K562 (cell line): ENCODE data around the gene CLCN1. TPM values are rescaled to one million over a fixed set of nuclear protein-coding genes. Genes with fewer than 3 reads are reported as not detected.

ENCODE experiments used
- ARID4B ChIP-seq: sonication (generic); formaldehyde crosslinking; IDR thresholded peaks from 2 replicates; pipeline ENCODE4 v1.8.0; 2022; ENCODE audit warnings: mild to moderate bottlenecking, missing genetic modification reagents
- MXI1 ChIP-seq: IDR thresholded peaks from 2 replicates; pipeline ENCODE4 v1.6.1; 2011; ENCODE audit warnings: low read depth, mild to moderate bottlenecking, improper control_type of control experiment, low read length
- NFIC ChIP-seq: fragments of 450-650 bp; IDR thresholded peaks from 2 replicates; pipeline ENCODE4 v1.6.1; 2017; ENCODE audit warnings: mild to moderate bottlenecking, inconsistent platforms
- RCOR1 ChIP-seq, 2 experiments: IDR thresholded peaks; 2 replicates each; pipeline ENCODE4 v1.6.1; 2012; ENCODE audit warnings: low read depth in 2 of 2, low read length in 2 of 2, borderline replicate concordance in 1 of 2, improper control_type of control experiment in 1 of 2
- ZBTB1 ChIP-seq: sonication (generic); formaldehyde crosslinking; IDR thresholded peaks from 2 replicates; pipeline ENCODE4 v1.8.1; 2023; ENCODE audit warnings: missing genetic modification reagents, low read depth, mild to moderate bottlenecking, borderline replicate concordance
- ZBTB49 ChIP-seq: sonication (generic); formaldehyde crosslinking; IDR thresholded peaks from 2 replicates; pipeline ENCODE4 v1.8.0; 2022; ENCODE audit warnings: missing genetic modification reagents, mild to moderate bottlenecking, borderline replicate concordance
- polyA plus RNA-seq, 8 experiments: library from polyadenylated mRNA; depleted of rRNA in 4 of 8; stranded (reverse) in 5 of 8; unstranded in 3 of 8; fragments of >200 nt; fragmentation: Nextera tagmentation in 2 of 8; fragmentation: Illumina TruSeq in 1 of 8; extraction: Ambion mirVana in 2 of 8; extraction: Trizol in 1 of 8; gene quantifications; 2 replicates each; pipeline versions ENCODE4 v1.2.1 to v1.2.3, GENCODE V29; 2011 to 2014; ENCODE audit warnings: inconsistent platforms in 1 of 8, missing spikeins in 1 of 8
- total RNA-seq, 7 experiments: library from RNA; depleted of rRNA in 6 of 7; stranded (reverse); fragments of >200 nt in 6 of 7; fragmentation: Illumina TruSeq in 2 of 7; extraction: Trizol in 2 of 7; gene quantifications; 2 replicates each; pipeline versions ENCODE4 v1.2.1 to v1.2.3, GENCODE V29; 2011 to 2021; ENCODE audit warnings: low replicate concordance in 1 of 7
- TF ChIP-seq, protein P1 (sequence below): fragments of 250-450 bp; sonication (Bioruptor Pico); IDR thresholded peaks from 2 replicates; pipeline ENCODE4 v1.5.0; 2021; ENCODE audit warnings: mild to moderate bottlenecking, borderline replicate concordance

CLCN1 gene
- total and polyA plus RNA-seq, 9 of the 15 experiments (the other 6 are each of a cell fraction or from before 2014, with no cell fraction given) = 0.01 to 0.11 (median 0.04) TPM; not detected in 4

DNA sequence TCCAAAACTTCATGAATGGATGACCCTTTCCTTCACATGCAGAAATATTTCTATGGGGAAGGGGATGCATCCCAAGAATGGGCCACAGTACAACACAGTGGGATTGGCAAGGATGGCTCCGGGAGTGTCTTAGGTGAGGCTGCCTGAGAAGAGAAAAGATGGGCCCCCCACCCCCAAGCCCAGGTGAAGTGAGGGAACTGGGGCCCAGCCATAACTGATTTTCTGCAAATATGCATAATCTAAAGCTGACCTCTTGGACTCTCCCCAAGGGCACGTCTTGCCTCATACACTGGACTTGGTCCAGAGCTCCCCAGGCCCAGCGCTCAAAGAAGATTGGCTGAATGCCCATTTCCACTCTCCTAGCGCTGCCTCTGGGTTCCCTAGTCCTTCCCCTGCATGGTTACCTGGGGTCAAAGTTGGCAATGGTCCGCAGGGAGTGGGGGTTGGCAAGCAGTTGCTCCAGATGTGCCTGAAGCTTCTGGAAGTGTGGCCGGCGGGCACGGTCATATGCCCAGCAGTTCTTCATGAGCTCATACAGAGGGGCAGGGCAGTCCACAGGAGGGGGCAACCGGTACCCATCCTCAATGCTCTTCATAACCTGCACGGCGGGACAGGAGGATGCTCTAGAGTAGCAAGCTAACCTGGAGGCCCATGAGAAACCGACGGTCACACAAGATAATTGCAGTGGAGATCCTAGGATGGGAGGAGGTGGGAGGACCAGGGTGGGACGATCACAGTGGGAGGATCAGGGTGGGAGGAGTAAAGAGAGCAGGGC is 77.5 kb downstream of the CLCN1 start (continued):
- TF ChIP-seq, protein P1, sequence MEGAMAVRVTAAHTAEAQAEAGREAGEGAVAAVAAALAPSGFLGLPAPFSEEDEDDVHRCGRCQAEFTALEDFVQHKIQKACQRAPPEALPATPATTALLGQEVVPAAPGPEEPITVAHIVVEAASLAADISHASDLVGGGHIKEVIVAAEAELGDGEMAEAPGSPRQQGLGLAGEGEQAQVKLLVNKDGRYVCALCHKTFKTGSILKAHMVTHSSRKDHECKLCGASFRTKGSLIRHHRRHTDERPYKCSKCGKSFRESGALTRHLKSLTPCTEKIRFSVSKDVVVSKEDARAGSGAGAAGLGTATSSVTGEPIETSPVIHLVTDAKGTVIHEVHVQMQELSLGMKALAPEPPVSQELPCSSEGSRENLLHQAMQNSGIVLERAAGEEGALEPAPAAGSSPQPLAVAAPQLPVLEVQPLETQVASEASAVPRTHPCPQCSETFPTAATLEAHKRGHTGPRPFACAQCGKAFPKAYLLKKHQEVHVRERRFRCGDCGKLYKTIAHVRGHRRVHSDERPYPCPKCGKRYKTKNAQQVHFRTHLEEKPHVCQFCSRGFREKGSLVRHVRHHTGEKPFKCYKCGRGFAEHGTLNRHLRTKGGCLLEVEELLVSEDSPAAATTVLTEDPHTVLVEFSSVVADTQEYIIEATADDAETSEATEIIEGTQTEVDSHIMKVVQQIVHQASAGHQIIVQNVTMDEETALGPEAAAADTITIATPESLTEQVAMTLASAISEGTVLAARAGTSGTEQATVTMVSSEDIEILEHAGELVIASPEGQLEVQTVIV (CRISPR knock-in tag) = no peak
- TF ChIP-seq ZBTB1 (CRISPR knock-in tag) = no peak
- TF ChIP-seq NFIC = peak; percentile 77
- no peak for TF ChIP-seq ARID4B (CRISPR knock-in tag)
- no peak for TF ChIP-seq ZBTB49 (CRISPR knock-in tag)
- TF ChIP-seq RCOR1 (IDR thresholded peaks at IDR 0.05; ENCODE audit: borderline replicate concordance in 1 of 2, low read depth in 2 of 2, low read length in 2 of 2) = no peak
- TF ChIP-seq MXI1 = no peak
